Measurements from ENCODE around the gene FBXO45.
A peak's percentile ranks its signal among the peaks of the same experiment; 100 is the strongest.

The FBXO45 gene

GRCh38 chr3:196624067-196624790 lies 55.8 kb downstream of the FBXO45 start:
- no peak for TF ChIP-seq CTCF (IDR thresholded peaks at IDR 0.05; ENCODE audit: low read depth, low read length)
- DNase-seq: no peak
- Histone ChIP-seq H3K4me1 (no peaks in the 10 kb centered on the region), H3K36me3 (no peaks in the 10 kb centered on the region), H3K4me3 (ENCODE audit: low read depth, low read length) (no peak overlapping the region), H3K27me3 (no peaks in the 10 kb centered on the region), H3K9me3 (no peaks in the 10 kb centered on the region)

GRCh38 chr3:196624907-196625306 lies 56.4 kb downstream of the FBXO45 start:
- TF ChIP-seq CTCF (IDR thresholded peaks at IDR 0.05; ENCODE audit: low read depth, low read length): no peak
- no peaks in the 10 kb centered on the region for H3K4me1 ChIP-seq

GRCh38 chr3:196625331-196625730 lies 56.9 kb downstream of the FBXO45 start:
- TF ChIP-seq CTCF (IDR thresholded peaks at IDR 0.05; ENCODE audit: low read depth, low read length): no peak
- Histone ChIP-seq H3K9me3 (no peaks in the 10 kb centered on the region), H3K27me3 (no peaks in the 10 kb centered on the region), H3K4me3 (ENCODE audit: low read depth, low read length) (no peak overlapping the region), H3K36me3 (no peaks in the 10 kb centered on the region), H3K4me1 (no peaks in the 10 kb centered on the region)
- no peak for DNase-seq

More at GRCh38 chr3:196624907-196625306, 56.4 kb downstream of the FBXO45 start:
- DNase-seq: no peak
- H3K9me3 ChIP-seq: no peaks in the 10 kb centered on the region
- no peaks in the 10 kb centered on the region for H3K36me3 ChIP-seq
- H3K4me3 ChIP-seq (ENCODE audit: low read depth, low read length): no peak overlapping the region
- no peaks in the 10 kb centered on the region for H3K27me3 ChIP-seq

- H3K27me3 ChIP-seq: no peaks in the 10 kb centered on the region
- H3K9me3 ChIP-seq: no peaks in the 10 kb centered on the region
- no peak overlapping the region for H3K4me3 ChIP-seq (ENCODE audit: low read depth, low read length)
- no peak for DNase-seq
- TF ChIP-seq CTCF (IDR thresholded peaks at IDR 0.05; ENCODE audit: low read depth, low read length): no peak
- no peaks in the 10 kb centered on the region for H3K36me3 ChIP-seq
- H3K4me1 ChIP-seq: peaks cover 1% of the 10 kb centered on the region; the same call in 1 of the 2 replicates
Measured at GRCh38 chr3:196627918-196628231, 59.4 kb downstream of the FBXO45 start.

- no peak overlapping the region for H3K4me3 ChIP-seq (ENCODE audit: low read depth, low read length)
- H3K36me3 ChIP-seq: no peaks in the 10 kb centered on the region
- no peak for TF ChIP-seq CTCF (IDR thresholded peaks at IDR 0.05; ENCODE audit: low read depth, low read length)
- H3K4me1 ChIP-seq: peaks cover 2% of the 10 kb centered on the region; the same call in 1 of the 2 replicates
- no peak for DNase-seq
- H3K27me3 ChIP-seq: no peaks in the 10 kb centered on the region
- no peaks in the 10 kb centered on the region for H3K9me3 ChIP-seq
Measured at GRCh38 chr3:196629228-196629627, 60.8 kb downstream of the FBXO45 start.

- H3K27me3 ChIP-seq: no peaks in the 10 kb centered on the region
- H3K4me1 ChIP-seq: peaks cover 2% of the 10 kb centered on the region; the same call in 1 of the 2 replicates
- H3K36me3 ChIP-seq: no peaks in the 10 kb centered on the region
- no peak for DNase-seq
- peak overlapping the region; percentile 65 for H3K4me3 ChIP-seq (ENCODE audit: low read depth, low read length)
- H3K9me3 ChIP-seq: no peaks in the 10 kb centered on the region
- TF ChIP-seq CTCF (IDR thresholded peaks at IDR 0.05; ENCODE audit: low read depth, low read length): no peak
Measured at GRCh38 chr3:196631682-196632045, 63.2 kb downstream of the FBXO45 start.
